Esophagus mucosa (tissue), 1 donor: ENCODE measurements around the gene ABHD15. TPM values are rescaled to one million over a fixed set of nuclear protein-coding genes. Genes with fewer than 3 reads are reported as not detected.

Experiments
- ATAC-seq: fragments of 200-7000 bp; cut with Tn5 transposase; one replicate; pipeline ENCODE4 v1.9.1; 2020
- total RNA-seq: library from RNA; stranded (reverse); gene quantifications from one replicate; pipeline ENCODE4 v1.2.4, GENCODE V29; 2023
- donor health status: DM: yes; HTN: yes; CAD: no.

Gene ABHD15
- total RNA-seq, result 2.5 TPM

GRCh38 chr17:29566473-29567303 lies at the start of gene ABHD15:
Gene ABHD15 (minus strand): TSS chr17:29567037. CDS start chr17:29566966, 71 bp downstream.
- ATAC-seq, result peak; percentile 43

GRCh38 chr17:29615492-29616299 lies 48.9 kb upstream of the ABHD15 start:
- ATAC-seq, result peak; percentile 66

GRCh38 chr17:29615048-29615385 lies 48.2 kb upstream of the ABHD15 start:
- no peak for ATAC-seq

- ATAC-seq, result no peak
Measured at GRCh38 chr17:29614349-29615047, 47.7 kb upstream of the ABHD15 start.

- ATAC-seq, result no peak
Measured at GRCh38 chr17:29613856-29614255, 47.0 kb upstream of the ABHD15 start.

GRCh38 chr17:29613352-29613837 lies 46.6 kb upstream of the ABHD15 start:
- peak; percentile 62 for ATAC-seq

GRCh38 chr17:29612404-29613280 lies 45.8 kb upstream of the ABHD15 start:
- no peak for ATAC-seq

- ATAC-seq, result no peak
Measured at GRCh38 chr17:29612094-29612403, 45.2 kb upstream of the ABHD15 start.

- no peak for ATAC-seq
Measured at GRCh38 chr17:29611351-29612093, 44.7 kb upstream of the ABHD15 start.

GRCh38 chr17:29610395-29610794 lies 43.6 kb upstream of the ABHD15 start:
- ATAC-seq, result no peak

GRCh38 chr17:29608986-29609385 lies 42.1 kb upstream of the ABHD15 start:
- ATAC-seq, result no peak

- ATAC-seq, result no peak
Measured at GRCh38 chr17:29607557-29608195, 40.8 kb upstream of the ABHD15 start.

- ATAC-seq, result no peak
Measured at GRCh38 chr17:29603109-29603674, 36.4 kb upstream of the ABHD15 start.

GRCh38 chr17:29597361-29598172 lies 30.7 kb upstream of the ABHD15 start:
- no peak for ATAC-seq

GRCh38 chr17:29596811-29597210 lies 30.0 kb upstream of the ABHD15 start:
- no peak for ATAC-seq

GRCh38 chr17:29595943-29596774 lies 29.3 kb upstream of the ABHD15 start:
- ATAC-seq, result no peak

- ATAC-seq, result no peak
Measured at GRCh38 chr17:29595107-29595942, 28.5 kb upstream of the ABHD15 start.
